D721Med (cell line): ENCODE measurements around the gene IARS1.

Experiments
- DNase-seq: peaks from one replicate; pipeline ENCODE4 v3.0.0; 2011; ENCODE audit warnings: low spot score; ENCODE audit not compliant: insufficient read length
- FAIRE-seq: peaks from 2 replicates; lab custom pipeline; 2011; peaks lifted over from hg19 to GRCh38; lab: Jason Lieb, UNC
- CTCF ChIP-seq: IDR thresholded peaks from 2 replicates; pipeline ENCODE4 v1.5.1; 2012; ENCODE audit warnings: mild to moderate bottlenecking, control low read depth; ENCODE audit not compliant: insufficient read depth; ENCODE audit errors: missing control alignments

The IARS1 gene

GRCh38 chr9:92293452-92294296, at the start of gene IARS1:
Gene IARS1 (minus strand): TSS chr9:92293697. CDS start chr9:92289419, 4,278 bp downstream.
- TF ChIP-seq CTCF = peak; percentile 30
- no peak for FAIRE-seq
- DNase-seq = peak; percentile 74

GRCh38 chr9:92342825-92343488, 49.5 kb upstream of the IARS1 start:
- DNase-seq (no peak), FAIRE-seq (no peak)
- no peak for TF ChIP-seq CTCF

GRCh38 chr9:92341578-92341977, 48.1 kb upstream of the IARS1 start:
- DNase-seq (no peak), FAIRE-seq (no peak)
- no peak for TF ChIP-seq CTCF

GRCh38 chr9:92333282-92333634, 39.8 kb upstream of the IARS1 start:
- FAIRE-seq = no peak
- no peak for DNase-seq
- no peak for TF ChIP-seq CTCF

- FAIRE-seq (no peak), DNase-seq (no peak)
Observed at GRCh38 chr9:92332577-92333281, 39.2 kb upstream of the IARS1 start.

GRCh38 chr9:92328225-92328624, 34.7 kb upstream of the IARS1 start:
- DNase-seq = no peak
- no peak for FAIRE-seq

More at GRCh38 chr9:92332577-92333281, 39.2 kb upstream of the IARS1 start:
- no peak for TF ChIP-seq CTCF

More at GRCh38 chr9:92328225-92328624, 34.7 kb upstream of the IARS1 start:
- TF ChIP-seq CTCF = peak; percentile 42
